Myocyte (in vitro differentiated cells): ENCODE measurements around the gene PPP1CC. TPM values are rescaled to one million over a fixed set of nuclear protein-coding genes. Genes with fewer than 3 reads are reported as not detected.
A peak's percentile ranks its signal among the peaks of the same experiment; 100 is the strongest.
"Not testable (repeated sequence)": the region's sequence is repeated elsewhere in the genome, so short reads cannot be mapped to it uniquely, and the experiment has no call there.

Experiments
- DNase-seq: peaks from one replicate; pipeline ENCODE4 v3.0.0-alpha.2; 2012; ENCODE audit warnings: low read depth
- polyA plus RNA-seq: library from polyadenylated mRNA; unstranded; fragments of >200 nt; gene quantifications from one replicate; pipeline ENCODE4 v1.2.1, GENCODE V29; 2012; ENCODE audit warnings: missing spikeins
- total RNA-seq: library from RNA; depleted of rRNA; stranded (reverse); fragments of >200 nt; gene quantifications from 2 replicates; pipeline ENCODE4 v1.2.3, GENCODE V29; 2014

The PPP1CC gene
- total RNA-seq = 104 and 120 TPM in 2 replicates
- 51.6 TPM for polyA plus RNA-seq

DNA sequence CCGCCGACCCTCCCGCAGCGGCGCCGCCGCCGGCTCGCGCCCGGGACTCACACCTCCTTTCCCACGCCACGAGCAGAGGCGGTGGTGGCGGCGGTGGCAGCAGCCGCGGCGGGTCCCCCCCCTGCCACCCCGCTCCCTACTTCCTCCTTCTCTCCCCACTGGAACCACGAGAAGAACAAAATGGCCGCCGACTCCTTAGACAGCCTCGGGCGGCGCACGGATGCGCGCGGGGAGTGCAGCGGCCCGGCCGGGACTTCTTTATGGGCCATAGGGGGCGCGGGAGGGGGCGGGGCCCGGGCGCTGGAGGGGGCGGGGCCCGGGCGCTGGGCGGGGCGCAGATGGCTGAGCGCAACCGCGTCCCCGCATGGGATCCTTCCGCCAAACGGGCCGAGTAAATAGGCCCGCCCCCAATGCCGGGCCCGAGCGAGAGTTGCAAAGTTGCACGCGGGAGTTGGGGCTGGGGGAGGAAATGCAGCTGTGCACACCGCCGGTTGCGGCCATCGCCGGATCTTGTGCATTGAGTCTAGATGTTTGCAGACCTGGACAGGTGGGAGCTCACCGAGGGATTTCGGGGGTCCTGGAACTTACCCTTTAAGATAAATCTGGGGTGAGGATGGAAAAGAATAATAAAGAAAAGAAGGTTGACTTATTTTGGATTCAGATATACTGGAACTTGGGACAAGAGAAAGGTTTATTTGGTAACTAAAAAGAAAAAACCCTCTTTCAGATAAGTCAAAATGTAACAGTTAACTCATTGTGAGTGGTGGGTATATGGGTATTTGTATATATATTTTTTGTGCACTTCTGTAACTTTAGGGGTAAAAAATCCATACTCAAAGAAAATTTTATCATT lies at the start of gene PPP1CC:
Gene PPP1CC (minus strand): TSS at position 174 of the 853 bp plus-strand sequence. CDS start 184 bp downstream, outside the sequence.
- DNase-seq = peak; percentile 95

DNA sequence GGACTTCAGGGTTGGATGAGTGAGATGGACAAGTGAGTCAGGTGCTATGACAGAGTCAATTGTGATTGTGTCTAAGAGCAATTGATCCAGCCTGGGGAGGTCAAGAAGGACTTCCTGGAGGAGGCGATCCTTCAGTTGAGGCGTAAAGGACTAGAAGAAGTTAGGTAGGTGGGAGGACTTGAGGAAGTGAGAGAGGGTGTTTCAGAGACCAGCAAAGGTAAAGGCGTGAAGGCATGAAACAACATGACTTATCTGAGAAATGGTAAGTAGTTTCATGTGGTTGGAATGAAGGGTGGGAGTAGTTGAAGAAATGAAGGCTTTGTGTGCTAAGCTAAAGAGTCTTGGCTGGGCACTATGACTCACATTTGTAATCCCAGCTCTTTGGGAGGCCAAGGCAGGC lies 48.9 kb upstream of the PPP1CC start:
- no peak for DNase-seq

DNA sequence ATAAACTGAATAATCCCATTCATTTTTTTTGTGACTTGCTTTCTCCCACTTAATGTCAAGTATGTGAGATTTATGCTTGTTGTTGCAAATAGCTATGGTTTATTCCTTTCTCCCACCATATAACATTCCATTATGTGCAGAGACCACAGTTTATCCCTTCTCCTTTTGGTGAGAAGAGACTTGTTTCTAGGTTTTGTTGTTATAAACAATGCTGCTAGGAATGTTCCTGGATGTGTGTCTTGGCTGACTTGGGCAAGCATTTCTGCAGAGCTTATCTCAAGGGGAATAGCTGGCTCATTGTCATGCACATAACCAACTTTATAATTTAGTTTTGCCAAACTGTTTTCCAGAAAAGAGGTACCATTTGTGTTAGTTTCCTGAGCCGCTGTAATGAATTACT lies 47.6 kb upstream of the PPP1CC start:
- DNase-seq = peak; percentile 20

DNA sequence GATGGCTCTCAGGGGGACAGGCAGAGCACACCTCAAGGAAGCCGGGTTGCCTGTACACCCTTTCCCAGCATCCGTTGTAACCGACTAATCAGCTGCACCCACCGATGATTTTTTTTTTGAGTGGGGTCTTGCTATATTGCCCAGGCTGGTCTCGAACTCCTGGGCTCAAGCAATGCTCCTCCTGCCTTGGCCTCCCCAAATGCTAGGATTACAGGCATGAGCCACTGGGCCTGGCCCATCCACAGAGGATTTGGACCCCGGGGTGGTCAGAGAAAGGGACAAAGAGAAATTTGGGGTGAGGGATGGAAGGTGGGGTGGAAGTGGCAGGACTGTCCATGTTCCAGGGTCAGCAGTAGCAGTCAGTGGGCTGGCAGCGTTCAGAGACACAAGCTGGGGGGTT lies 43.3 kb upstream of the PPP1CC start:
- no peak for DNase-seq

DNA sequence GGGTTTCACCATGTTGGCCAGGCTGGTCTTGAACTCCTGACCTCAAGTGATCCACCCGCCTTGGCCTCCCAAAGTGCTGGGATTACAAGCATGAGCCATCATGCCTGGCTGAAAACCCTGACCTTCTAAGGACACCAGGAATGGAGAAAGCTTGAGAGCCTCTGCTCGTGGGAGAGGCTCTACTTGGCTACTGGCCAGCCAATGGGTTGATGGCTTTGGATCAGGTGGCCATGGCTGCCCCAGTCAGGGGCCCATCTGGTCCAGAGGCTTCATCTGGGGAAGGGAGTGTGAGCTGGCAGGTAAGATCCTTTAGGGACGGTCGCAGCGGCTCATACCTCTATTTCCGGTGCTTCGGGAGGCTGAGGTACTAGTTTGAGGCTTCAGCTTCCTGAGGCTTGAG lies 42.5 kb upstream of the PPP1CC start:
- no peak for DNase-seq

DNA sequence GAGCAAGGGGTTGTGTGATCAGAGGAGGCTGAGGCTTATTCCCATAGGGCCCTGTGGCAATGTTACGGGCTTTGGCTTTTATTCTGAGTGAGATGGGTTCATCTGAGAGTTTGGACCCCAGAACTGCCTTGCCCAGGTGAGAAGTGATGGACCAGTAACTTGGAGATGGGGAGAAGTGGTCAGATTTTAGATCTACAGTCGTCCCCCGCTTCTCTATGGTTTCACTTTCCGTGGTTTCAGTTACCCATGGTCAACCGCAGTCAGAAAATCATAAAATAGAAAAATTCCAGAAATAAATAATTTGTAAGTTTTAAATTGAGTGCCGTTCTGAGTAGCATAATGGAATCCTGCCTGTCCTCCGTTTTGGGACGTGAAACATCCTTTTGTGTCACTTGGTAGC lies 40.2 kb upstream of the PPP1CC start:
- no peak for DNase-seq

DNA sequence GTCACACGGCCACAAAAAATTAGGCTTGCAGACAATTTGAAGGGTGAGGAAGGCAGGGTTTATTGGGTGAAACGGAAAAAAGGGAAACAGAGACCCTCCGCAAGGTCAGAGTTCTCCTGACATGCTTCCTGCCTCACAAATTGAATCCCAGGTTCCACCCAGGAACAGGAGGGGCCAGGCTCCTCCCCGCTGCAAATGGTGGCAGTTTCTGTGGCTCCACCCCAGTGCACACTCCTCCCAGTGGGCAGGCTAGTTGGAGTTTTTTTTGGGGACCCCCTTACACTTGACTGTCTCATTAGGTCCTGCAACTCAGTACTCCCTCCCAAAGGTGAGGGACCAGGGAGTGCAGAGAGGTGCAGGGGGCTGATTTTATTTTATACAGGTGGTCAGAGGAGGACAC lies 39.4 kb upstream of the PPP1CC start:
- DNase-seq = no peak

DNA sequence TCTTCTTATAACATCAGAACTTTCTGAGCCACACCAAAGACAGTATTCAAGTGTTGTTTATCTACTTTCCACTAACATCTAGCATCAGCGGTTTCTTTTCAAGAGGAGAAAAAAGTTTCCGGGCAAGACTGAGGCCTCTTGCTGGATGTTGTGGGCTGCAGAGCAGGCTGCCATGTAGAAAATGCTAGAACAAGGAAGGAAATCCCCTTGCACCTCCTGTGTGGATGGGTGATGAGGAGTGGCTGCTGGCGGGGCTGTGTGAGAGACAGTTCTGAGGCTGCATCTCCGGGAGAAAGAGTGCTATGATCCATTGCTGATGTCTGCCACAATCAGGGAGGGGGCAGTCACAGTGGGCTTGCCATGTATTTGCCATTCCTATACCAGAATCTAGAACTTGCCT lies 37.8 kb upstream of the PPP1CC start:
- no peak for DNase-seq

DNA sequence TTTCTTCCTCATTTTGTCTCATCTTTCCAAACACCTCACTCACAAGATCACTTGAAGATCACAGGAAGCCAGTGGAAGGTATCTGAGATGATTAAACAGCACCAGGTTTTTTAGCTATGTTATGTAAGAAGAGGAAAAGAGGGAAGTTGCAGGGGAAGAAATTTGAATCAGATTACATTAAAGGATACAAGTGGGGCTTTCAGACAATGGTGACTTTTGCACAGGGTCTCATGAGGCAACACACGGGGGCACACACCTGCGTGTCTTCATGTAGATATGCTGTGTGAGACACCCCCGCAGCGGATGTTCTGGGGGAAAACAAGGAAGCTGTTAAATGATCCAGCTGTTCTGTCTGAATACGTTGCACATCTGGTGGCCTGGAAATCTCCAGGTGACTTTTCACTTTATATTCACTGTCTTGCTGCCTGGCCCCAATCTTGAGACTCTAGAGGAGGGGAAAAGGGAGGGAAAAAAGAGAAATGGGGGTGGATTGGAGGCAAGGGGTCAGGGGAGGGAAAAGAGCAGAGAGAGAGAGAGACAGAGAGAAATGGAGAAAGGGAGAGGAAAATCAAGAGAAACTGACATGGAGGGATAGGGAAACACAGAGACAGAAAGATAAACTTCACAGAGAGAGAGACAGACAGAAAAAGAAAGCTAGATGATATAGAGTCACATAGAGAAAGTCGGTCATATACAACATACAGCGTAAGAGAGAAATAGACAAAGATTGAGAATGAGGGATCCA lies 36.3 kb upstream of the PPP1CC start:
- no peak for DNase-seq

DNA sequence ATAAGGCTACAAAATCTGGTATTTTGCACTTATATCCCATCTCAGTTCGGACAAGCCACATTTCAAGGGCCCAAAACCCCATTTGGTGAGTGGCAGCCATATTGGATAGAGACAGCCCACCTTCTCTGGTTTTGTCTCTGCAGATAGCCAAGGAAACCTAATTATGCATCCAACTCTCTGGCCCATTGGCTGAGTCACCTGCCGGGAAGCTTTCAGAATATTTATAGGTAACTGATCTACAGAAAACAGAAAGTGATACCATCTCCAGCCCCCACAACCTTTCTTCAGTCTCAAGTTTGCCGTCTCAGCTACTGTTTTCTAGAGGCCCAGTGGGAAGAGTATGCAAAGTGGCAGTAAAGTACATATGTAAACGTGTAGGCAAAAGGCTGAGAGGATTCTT lies 33.7 kb upstream of the PPP1CC start:
- no peak for DNase-seq

DNA sequence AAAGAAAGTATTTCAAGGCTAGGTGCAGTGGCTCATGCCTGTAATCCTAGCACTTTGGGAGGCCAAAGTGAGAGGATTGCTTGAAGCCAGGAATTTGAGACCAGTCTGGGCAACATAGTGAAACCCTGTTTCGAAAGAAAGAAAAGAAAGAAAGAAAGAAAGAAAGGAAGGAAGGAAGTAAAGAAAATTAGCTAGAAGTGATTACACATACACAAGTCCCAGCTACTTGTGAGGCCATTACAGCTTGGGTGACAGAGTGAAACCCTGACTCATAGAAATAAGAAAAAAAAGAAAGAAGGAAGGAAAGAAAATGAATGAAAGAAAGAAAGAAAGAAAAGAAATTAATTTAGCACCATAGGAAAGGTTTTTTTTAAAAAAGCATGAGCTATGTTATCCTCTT lies 33.3 kb upstream of the PPP1CC start:
- no peak for DNase-seq

DNA sequence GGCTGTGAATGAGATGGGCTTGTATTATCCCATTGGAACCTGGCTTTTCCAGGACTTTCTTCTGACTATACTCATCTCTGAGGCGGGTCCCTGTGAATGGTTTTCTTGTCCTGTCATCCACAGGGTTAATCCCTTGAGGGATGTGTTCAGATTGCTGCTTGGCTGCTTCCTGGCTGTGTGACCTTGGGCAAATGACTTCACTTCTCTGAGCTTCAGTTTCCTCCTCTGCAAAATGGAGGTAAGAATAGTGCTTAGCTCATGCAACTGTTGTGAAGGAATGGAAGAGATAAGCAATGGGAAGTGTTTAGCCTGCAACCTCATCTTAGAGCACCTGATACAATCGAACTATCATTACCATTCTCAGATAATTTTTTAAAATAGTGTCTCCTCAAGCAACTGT lies 32.1 kb upstream of the PPP1CC start:
- DNase-seq = no peak

DNA sequence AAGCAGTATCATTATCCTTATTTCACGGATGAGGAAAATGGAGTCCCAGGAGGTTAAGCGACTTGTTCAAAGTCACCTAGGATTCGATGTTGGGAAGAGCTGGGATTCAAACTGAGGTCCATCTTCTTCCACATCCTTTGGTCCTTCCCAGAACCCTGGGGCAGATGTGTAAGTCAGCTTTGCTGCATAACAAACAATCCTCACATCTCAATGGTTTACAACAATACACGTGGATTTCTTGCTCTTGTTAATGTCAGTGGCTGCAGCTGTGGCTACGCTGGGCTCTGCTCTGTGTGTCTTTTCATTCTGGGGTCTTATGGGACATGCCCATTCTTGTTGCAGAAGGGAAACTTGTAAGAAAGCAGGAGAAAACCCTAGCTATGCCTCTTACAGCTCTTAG lies 26.3 kb upstream of the PPP1CC start:
- no peak for DNase-seq

DNA sequence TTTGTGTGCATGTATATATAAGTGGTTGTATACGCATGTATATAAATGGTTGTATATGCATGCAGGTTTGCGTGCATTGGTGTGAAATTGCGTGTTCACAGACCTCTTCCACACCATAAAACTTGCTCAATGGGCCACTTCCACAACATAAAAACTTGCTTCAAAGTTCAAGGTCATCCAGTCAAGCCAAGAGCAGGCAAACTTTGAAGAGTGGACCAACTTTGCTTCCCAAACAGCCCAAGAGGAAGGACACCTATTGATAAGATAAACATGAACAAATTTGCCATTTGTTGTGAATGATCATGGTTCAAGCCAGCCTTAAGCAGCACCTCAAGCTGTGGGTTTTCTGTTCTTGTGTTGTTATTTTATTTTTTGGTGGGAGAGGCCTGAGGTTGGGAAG lies 25.2 kb upstream of the PPP1CC start:
- no peak for DNase-seq

DNA sequence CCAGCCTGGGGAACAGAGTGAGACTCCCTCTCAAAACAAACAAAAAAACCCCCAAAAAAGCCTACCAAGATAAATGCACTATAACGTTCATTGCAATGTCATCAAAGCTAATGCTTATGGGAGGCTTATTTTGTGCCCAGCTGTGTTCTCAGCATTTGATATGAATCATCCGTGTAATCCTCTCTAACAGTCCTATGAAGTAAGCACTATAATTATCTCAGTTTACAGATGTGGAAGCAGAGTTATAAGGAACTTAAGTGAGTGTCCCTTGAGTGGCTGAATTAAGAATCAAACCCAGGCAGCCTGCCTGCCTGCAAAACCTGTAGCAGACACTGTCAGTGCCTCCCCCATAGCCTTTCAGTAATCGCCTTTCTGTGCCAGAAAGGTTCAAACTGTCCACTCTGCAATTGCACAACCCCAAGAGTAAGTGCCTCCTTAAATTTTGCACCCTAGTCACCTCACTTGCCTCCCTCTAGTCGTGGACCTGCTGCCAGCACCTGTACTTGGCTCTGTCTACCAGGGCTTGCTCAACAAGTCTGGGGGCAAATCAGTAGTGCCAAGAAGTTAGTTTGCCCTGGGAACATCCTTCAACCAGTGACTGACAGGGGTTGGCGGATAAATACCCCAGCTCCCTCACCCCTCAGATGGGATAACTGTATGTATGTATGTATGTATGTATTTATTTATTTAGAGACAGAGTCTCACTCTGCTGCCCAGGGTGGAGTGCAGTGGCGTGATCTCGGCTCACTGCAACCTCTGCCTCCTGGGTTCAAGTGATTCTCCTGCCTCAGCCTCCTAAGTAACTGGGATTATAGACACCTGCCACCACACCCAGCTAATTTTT lies 23.8 kb upstream of the PPP1CC start:
- DNase-seq = peak; percentile 38

DNA sequence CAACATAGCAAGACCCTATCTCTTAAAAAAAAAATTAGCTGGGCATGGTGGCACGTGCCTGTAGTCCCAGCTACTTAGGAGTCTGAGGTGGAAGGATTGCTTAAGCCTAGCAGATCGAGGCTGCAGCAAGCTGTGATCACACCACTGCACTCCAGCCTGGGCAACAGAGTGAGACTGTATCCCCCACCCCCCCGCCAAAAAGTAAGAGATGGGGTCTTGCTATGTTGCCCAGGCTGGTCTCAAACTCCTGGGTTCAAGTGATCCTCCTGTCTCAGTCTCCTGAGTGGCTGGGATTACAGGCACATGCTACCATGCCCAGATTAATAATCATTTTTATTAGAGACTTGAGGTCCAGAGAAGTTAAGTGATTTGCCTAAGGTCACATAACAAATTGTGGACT lies 22.9 kb upstream of the PPP1CC start:
- DNase-seq = not testable (repeated sequence)

DNA sequence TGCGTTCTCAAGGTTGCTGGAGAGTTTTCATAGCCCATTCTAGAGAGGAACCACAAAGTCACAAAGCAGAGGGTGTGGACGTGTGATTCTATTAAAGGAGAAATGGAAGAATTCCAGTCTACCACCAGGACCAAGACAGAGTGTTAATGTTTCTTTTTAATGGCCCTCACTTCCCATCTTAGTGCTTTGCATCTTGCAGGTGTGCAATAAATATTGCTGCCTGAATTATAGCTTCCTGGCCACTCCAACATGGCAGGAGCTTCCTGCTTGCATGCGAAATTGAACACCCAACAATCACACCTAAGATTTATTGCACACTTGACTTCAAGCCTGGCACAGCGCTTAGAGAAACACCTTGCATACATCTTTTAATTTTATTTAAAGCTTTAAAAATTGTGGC lies 22.4 kb upstream of the PPP1CC start:
- no peak for DNase-seq

DNA sequence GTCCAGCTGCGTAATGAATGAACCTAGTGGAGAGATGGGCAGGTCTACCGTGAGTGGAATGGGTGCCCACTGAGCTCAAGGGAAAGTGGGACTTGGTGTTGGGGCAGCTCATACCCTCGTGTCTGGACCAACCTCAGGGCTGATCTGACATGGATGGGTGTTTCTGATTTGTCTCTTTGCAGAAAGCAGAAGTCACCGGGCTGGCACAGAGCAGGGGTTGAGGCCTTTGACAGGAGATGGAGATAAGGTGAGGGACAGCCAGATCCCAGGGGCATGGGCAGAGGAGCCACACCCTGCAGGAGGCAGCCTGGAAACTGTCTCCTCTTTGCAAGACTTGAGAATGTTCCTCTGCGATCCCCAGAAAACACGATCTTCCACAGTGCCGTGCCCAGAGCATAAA lies 20.9 kb upstream of the PPP1CC start:
- DNase-seq = no peak

DNA sequence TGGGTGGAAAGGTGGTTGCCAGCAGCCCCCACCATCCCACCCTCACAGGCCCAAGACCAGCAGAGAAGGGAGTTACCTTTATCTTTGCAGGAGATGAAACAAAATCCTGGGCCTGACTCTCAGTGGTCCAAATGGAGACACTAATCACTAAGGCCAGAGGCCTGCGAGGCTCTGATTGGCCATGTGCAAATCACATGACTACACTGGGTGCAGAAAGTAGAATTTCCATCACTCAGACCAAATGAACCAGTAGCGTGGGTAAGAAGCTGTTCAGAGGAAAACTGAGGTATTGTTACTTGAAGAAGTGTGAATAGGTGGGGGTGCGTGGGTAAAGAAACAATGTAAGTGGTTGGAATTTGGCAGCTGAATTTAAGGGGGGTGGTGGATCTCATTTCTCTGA lies 20.2 kb upstream of the PPP1CC start:
- no peak for DNase-seq

DNA sequence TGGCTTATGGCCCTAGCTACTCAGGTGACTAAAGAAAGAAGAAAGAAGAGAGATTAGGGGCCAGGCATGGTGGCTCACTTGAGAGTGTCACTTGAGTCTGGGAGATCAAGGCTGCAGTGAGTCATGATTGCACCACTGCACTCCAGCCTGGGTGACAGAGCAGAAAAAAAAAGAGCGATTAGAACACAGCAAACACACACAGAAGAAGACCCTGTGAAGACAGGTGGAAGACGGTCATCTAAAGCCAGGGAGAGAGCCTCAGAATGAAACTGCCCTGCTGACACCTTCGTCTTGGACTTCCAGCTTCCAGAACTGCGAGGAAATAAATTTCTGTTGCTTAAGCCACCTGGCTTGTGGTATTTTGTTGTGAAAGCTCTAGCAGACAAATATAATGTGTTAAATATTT lies 17.5 kb upstream of the PPP1CC start:
- no peak for DNase-seq

DNA sequence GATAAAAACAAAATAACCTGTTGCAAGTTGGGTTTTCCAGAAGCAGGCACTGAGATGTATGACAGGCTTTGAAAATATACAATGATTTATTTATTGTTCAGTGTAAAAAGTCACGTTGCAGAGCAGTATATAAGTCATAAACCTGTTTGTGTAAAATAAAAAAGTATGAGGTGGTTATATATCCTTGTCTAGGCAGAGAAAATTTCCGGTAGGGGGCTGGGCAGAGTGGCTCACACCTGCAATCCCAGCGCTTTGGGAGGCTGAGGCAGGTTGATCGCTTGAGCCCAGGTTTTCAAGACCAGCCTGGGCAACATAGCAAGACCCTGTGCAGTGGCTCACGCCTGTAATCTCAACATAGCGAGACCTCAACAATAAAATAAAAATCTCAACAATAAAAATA lies 16.2 kb upstream of the PPP1CC start:
- DNase-seq = no peak

DNA sequence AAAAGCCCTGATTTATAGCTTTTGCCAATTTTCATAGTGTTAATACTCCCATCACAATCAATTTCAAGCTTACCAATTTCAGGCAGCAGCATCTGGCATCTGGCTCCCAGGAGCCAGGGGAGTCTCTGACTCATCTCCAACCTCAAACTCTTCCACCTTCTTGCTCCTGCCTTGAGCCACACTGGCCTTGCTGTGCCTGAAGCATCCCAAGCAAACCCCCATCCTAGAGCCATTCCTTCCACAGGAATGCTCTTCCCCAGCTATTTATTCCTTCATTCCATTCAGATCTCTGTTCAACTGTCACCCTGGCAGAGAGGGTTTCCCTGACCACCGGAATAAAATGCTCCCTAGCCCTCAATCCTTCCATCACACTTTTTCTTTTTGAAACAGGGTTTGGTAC lies 13.9 kb upstream of the PPP1CC start:
- DNase-seq = no peak
